GM12891 (cell line): ENCODE results near the gene ENG.

ENCODE experiments used
- POLR2A ChIP-seq: IDR thresholded peaks from 2 replicates; pipeline ENCODE4 v1.6.1; 2011; ENCODE audit warnings: low read depth, low read length, control low read depth
- POLR2AphosphoS5 ChIP-seq: IDR thresholded peaks from 2 replicates; pipeline ENCODE4 v1.6.1; 2011; ENCODE audit warnings: low read depth, low read length, control low read depth
- POU2F2 ChIP-seq: IDR thresholded peaks from 2 replicates; pipeline ENCODE4 v1.6.1; 2011; ENCODE audit warnings: low read depth, mild to moderate bottlenecking, control low read depth, low read length, moderate library complexity
- TAF1 ChIP-seq: IDR thresholded peaks from 2 replicates; pipeline ENCODE4 v1.6.1; 2011; ENCODE audit warnings: low read depth, low read length, control low read depth

DNA sequence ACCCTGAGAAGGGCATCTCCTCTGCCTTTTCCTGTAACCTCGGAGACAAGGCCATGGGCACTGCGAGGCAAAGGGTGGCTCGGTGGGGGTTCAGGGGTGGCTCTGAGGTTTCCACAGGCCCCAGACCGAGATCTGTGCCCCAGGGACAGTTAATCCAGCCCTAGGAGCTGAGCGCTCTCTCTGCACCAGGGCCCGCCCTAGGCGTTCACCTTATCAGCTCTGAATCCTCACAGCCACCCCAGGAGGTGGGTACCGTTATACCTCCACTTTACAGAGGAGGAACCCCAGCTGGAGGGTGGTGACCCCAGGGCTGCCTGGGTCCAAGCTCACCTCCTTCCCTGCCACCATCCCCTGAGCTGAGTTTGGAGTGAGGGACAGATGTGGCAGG is 2.3 kb upstream of the ENG start:
- TF ChIP-seq TAF1 (no peak), POLR2AphosphoS5 (no peak), POLR2A (no peak), POU2F2 (no peak)
